Activated CD8-positive, alpha-beta memory T cell treated with anti-CD3 and anti-CD28 coated beads, Interleukin-2, amount 10 ng/mL, durations not matched to agents 7 days and 5 days (primary cell): Measurements from ENCODE around the gene RAB22A. TPM values are rescaled to one million over a fixed set of nuclear protein-coding genes. Genes with fewer than 3 reads are reported as not detected.
A peak's percentile ranks its signal among the peaks of the same experiment; 100 is the strongest.

ENCODE experiments used
- ATAC-seq: fragments of 150-1000 bp; cut with Tn5 transposase; one replicate; pipeline ENCODE4 v1.10.0; 2021; ENCODE audit warnings: moderate library complexity
- CTCF ChIA-PET: fragments of 350-600 bp; sonication (Branson Sonifier 250); formaldehyde crosslinking; loops from one replicate; lab custom pipeline; 2021; ENCODE audit warnings: antibody characterized with exemption; lab: Charles Lee
- DNase-seq: peaks from one replicate; pipeline ENCODE4 v3.0.0-alpha.2; 2020
- H3K27ac Mint-ChIP-seq: one replicate; pipeline ENCODE4 v1.8.0; 2021; ENCODE audit warnings: mild to moderate bottlenecking, mixed read lengths
- H3K27me3 Mint-ChIP-seq: one replicate; pipeline ENCODE4 v1.8.0; 2021; ENCODE audit warnings: mixed read lengths
- H3K36me3 Mint-ChIP-seq: one replicate; pipeline ENCODE4 v1.8.0; 2021; ENCODE audit warnings: mild to moderate bottlenecking, mixed read lengths
- H3K4me1 Mint-ChIP-seq: one replicate; pipeline ENCODE4 v1.8.0; 2021; ENCODE audit warnings: mixed read lengths
- H3K4me3 Mint-ChIP-seq: one replicate; pipeline ENCODE4 v1.8.0; 2021; ENCODE audit warnings: mild to moderate bottlenecking, moderate library complexity, mixed read lengths
- H3K9me3 Mint-ChIP-seq: one replicate; pipeline ENCODE4 v1.8.0; 2022; ENCODE audit warnings: low read depth, mixed read lengths
- total RNA-seq, 2 experiments: library from RNA; stranded (reverse); gene quantifications; one replicate each; pipeline ENCODE4 v1.2.3, GENCODE V29; 2021

RAB22A gene
- total RNA-seq, 2 experiments from 2014 or later: 13.2 to 14.7 TPM

DNA sequence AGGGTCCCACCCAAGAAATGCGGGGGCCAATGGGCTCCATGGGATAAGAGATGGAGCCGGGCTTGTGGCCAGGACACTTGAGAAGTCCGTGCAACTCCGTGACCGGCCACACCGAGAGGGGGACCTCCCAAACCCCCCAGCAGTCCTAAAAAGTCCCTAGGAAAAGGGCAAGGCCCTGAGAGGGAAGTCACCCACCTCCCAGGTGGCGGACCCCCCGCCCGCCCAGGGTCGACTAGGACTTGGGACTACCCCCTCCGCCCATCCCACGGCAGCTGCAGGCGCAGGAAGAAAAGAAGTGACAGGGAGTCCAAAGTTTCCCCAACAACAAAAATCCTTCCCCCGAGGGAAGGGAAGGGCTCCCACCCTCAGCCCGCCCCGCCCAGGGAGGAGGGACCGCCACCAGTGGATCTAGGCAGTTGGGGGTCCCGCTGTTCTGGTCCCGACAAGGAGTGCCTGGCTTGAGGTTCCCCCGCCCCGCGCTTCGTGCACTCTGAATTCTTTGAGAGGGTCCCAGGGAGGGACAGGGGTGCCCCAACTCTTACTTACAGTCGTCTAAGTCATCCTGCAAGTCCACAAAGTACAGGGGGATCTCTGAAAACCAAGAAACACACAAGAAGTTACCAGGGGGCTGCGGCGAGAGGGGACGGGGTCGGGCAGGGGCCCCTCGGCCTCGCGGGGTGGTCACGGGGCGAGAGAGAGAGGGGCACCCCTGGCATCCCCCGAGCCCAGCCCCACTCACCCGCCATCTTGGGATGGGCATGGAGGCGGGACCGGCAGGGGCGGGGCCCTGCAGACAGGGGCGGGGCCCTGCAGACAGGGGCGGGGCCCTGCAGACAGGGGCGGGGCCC is 611 bp upstream of the RAB22A start:
- peak; percentile 66 for ATAC-seq
- Mint-ChIP-seq H3K9me3 (no peaks in the 10 kb centered on the region), H3K36me3 (peaks cover 22% of the 10 kb centered on the region), H3K27ac (peak overlapping the region; percentile 78), H3K4me3 (peak overlapping the region; percentile 76), H3K4me1 (peaks cover 58% of the 10 kb centered on the region), H3K27me3 (no peaks in the 10 kb centered on the region)
- DNase-seq: peak; percentile 77
- CTCF ChIA-PET: interaction anchor here (0.9 to 1.0 kb wide), 2 partner anchors 72 kb away, joined by 3 to 4 read pairs; no protein-coding TSS in a partner anchor

GRCh38 chr20:58310291-58310782 is 822 bp downstream of the RAB22A start:
- H3K4me3 Mint-ChIP-seq: peak overlapping the region; percentile 86
- H3K4me1 Mint-ChIP-seq: peaks cover 67% of the 10 kb centered on the region
- H3K27me3 Mint-ChIP-seq: no peaks in the 10 kb centered on the region
- peak overlapping the region; percentile 83 for H3K27ac Mint-ChIP-seq
- no peaks in the 10 kb centered on the region for H3K9me3 Mint-ChIP-seq
- CTCF ChIA-PET: interaction anchor here (1.0 kb wide), 3 partner anchors 74 to 78 kb away, joined by 3 read pairs; partner anchors contain the start of gene VAPB
- DNase-seq (no peak), ATAC-seq (no peak)
- peaks cover 30% of the 10 kb centered on the region for H3K36me3 Mint-ChIP-seq

DNA sequence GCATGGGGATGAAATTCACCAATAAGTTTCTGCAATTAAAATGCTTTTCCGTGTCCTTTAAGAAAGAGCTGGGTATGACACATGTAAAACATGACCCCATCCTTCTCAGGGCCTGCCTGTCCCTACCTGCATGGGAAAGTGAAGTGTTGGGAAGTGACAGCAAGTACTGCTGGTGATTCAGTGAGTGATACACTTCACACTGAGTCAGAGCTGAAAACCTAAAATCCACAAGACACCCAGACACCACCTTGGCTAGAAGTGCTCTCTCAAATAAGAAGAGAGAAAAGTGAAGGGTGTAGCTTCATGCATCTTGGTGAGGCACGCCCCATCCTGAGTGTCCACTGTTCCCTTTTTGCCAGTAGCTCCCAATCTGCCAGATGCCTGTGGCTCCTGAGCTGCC is 3.3 kb downstream of the RAB22A start:
- peaks cover 50% of the 10 kb centered on the region for H3K4me1 Mint-ChIP-seq
- H3K27me3 Mint-ChIP-seq: no peaks in the 10 kb centered on the region
- H3K9me3 Mint-ChIP-seq: no peaks in the 10 kb centered on the region
- H3K27ac Mint-ChIP-seq: peak overlapping the region; percentile 84
- CTCF ChIA-PET: interaction anchor here (0.7 to 1.4 kb wide), 2 partner anchors 338 to 526 kb away, joined by 4 to 5 read pairs; partner anchors contain the start of gene STX16
- peak; percentile 21 for ATAC-seq
- peak; percentile 52 for DNase-seq
- H3K36me3 Mint-ChIP-seq: peaks cover 42% of the 10 kb centered on the region
- peak overlapping the region; percentile 27 for H3K4me3 Mint-ChIP-seq

GRCh38 chr20:58313396-58313795 is 3.9 kb downstream of the RAB22A start:
- Mint-ChIP-seq H3K9me3 (no peaks in the 10 kb centered on the region), H3K4me3 (peak overlapping the region; percentile 27), H3K4me1 (peaks cover 46% of the 10 kb centered on the region), H3K36me3 (peaks cover 44% of the 10 kb centered on the region), H3K27ac (peak overlapping the region; percentile 84), H3K27me3 (no peaks in the 10 kb centered on the region)
- DNase-seq (peak; percentile 50), ATAC-seq (no peak)
- CTCF ChIA-PET: interaction anchor here (0.7 to 1.4 kb wide), 2 partner anchors 337 to 525 kb away, joined by 4 to 5 read pairs; partner anchors contain the start of gene STX16

DNA sequence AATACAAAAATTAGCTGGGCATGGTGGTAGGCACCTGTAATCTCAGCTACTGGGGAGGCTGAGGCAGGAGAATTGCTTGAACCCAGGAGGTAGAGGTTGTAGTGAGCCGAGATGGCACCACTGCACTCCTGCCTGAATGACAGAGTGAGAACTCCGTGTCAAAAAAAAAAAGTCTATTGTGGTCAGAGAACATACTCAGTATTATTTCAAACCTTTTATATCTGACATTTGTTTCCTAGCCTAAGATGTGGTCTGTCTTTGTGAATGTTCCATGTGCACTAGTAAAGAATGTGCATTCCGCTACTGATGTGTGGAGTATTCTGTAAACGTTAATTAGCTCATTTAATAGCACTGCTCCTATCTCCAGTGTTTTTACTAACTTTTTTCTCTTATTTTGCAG is 11.7 kb downstream of the RAB22A start:
- peaks cover 8% of the 10 kb centered on the region for H3K4me1 Mint-ChIP-seq
- no peaks in the 10 kb centered on the region for H3K27me3 Mint-ChIP-seq
- CTCF ChIA-PET: no interaction called here
- no peak for ATAC-seq
- DNase-seq: no peak
- peaks cover 33% of the 10 kb centered on the region for H3K36me3 Mint-ChIP-seq
- H3K9me3 Mint-ChIP-seq: no peaks in the 10 kb centered on the region
- no peak overlapping the region for H3K27ac Mint-ChIP-seq
- no peak overlapping the region for H3K4me3 Mint-ChIP-seq

GRCh38 chr20:58322083-58322482 is 12.6 kb downstream of the RAB22A start:
- Mint-ChIP-seq H3K27me3 (no peaks in the 10 kb centered on the region), H3K4me1 (peaks cover 8% of the 10 kb centered on the region), H3K27ac (no peak overlapping the region), H3K36me3 (peaks cover 31% of the 10 kb centered on the region), H3K9me3 (no peaks in the 10 kb centered on the region), H3K4me3 (no peak overlapping the region)
- DNase-seq (no peak), ATAC-seq (no peak)
- CTCF ChIA-PET: interaction anchor here (0.9 kb wide), 1 partner anchor 525 kb away, joined by 3 read pairs; no protein-coding TSS in a partner anchor

- H3K4me1 Mint-ChIP-seq: peaks cover 12% of the 10 kb centered on the region
- ATAC-seq (no peak), DNase-seq (no peak)
- no peak overlapping the region for H3K4me3 Mint-ChIP-seq
- H3K27ac Mint-ChIP-seq: no peak overlapping the region
- no peaks in the 10 kb centered on the region for H3K9me3 Mint-ChIP-seq
- CTCF ChIA-PET: no interaction called here
- no peaks in the 10 kb centered on the region for H3K27me3 Mint-ChIP-seq
- peaks cover 14% of the 10 kb centered on the region for H3K36me3 Mint-ChIP-seq
These were observed 16.4 kb downstream of the RAB22A start for GRCh38 chr20:58325912-58326311.

DNA sequence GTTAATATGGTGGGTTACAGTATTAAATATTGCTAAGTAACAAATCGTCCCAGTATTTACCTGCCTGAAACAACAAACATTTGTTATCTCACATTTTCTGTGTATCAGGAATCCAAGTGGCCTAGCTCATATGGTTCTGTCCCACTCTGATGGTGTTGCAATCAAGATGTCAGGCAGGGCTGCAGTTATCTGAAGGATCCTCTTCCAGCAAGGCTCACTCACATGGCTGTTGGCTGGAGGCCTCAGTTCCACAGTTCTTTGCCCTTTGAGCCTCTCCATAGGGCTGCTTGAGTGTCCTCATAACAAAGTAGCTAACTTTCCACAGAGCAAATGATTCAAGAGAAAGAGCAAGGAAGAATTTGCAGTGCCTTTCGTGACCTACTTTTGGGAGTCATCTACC is 17.7 kb downstream of the RAB22A start:
- ATAC-seq (no peak), DNase-seq (no peak)
- Mint-ChIP-seq H3K4me1 (peaks cover 14% of the 10 kb centered on the region), H3K27me3 (no peaks in the 10 kb centered on the region), H3K4me3 (no peak overlapping the region), H3K9me3 (no peaks in the 10 kb centered on the region), H3K36me3 (peaks cover 19% of the 10 kb centered on the region), H3K27ac (no peak overlapping the region)
- CTCF ChIA-PET: no interaction called here

DNA sequence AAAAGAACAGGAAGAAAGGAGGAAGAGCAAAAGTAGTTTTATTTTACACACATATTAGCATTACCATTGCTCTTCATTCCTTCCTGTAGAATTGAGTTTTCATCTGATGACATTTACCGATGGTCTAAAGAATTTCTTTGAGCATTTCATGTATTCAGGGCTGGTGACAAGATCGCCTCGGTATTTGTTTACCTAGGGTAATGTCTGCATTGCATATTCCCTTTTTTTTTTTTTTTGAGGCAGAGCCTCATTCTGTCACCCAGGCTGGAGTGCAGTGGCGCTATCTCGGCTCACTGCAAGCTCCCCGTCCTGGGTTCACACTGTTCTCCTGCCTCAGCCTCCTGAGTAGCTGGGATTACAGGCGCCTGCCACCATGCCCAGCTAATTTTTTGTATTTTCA is 19.3 kb downstream of the RAB22A start:
- H3K9me3 Mint-ChIP-seq: no peaks in the 10 kb centered on the region
- no peak for DNase-seq
- no peak overlapping the region for H3K27ac Mint-ChIP-seq
- no peak for ATAC-seq
- CTCF ChIA-PET: no interaction called here
- no peaks in the 10 kb centered on the region for H3K27me3 Mint-ChIP-seq
- peaks cover 14% of the 10 kb centered on the region for H3K4me1 Mint-ChIP-seq
- peaks cover 22% of the 10 kb centered on the region for H3K36me3 Mint-ChIP-seq
- no peak overlapping the region for H3K4me3 Mint-ChIP-seq

DNA sequence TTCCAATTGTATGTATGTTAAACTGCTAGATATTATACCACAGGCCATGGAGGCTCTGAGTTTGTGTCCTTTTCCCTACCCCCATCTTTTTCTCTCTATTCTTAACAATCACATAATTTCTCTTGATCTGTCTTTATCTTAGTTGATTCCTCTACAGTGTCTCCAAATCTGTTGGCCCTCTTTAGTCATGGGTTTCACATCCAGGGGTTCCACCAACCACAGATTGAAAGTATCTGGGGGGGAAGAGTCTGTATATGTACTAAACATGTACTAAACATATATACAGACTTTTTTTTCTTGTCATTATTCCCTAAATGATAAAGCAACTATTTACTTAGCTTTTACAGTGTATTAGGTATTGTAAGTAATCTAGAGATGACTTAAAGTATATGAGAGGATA is 20.2 kb downstream of the RAB22A start:
- Mint-ChIP-seq H3K27me3 (no peaks in the 10 kb centered on the region), H3K4me3 (no peak overlapping the region), H3K9me3 (no peaks in the 10 kb centered on the region), H3K36me3 (peaks cover 22% of the 10 kb centered on the region), H3K27ac (no peak overlapping the region), H3K4me1 (peaks cover 13% of the 10 kb centered on the region)
- no peak for ATAC-seq
- CTCF ChIA-PET: no interaction called here
- no peak for DNase-seq

GRCh38 chr20:58330249-58330648 is 20.7 kb downstream of the RAB22A start:
- DNase-seq (no peak), ATAC-seq (no peak)
- H3K27me3 Mint-ChIP-seq: no peaks in the 10 kb centered on the region
- H3K4me1 Mint-ChIP-seq: peaks cover 13% of the 10 kb centered on the region
- H3K4me3 Mint-ChIP-seq: no peak overlapping the region
- H3K9me3 Mint-ChIP-seq: no peaks in the 10 kb centered on the region
- H3K27ac Mint-ChIP-seq: no peak overlapping the region
- peaks cover 22% of the 10 kb centered on the region for H3K36me3 Mint-ChIP-seq
- CTCF ChIA-PET: no interaction called here

DNA sequence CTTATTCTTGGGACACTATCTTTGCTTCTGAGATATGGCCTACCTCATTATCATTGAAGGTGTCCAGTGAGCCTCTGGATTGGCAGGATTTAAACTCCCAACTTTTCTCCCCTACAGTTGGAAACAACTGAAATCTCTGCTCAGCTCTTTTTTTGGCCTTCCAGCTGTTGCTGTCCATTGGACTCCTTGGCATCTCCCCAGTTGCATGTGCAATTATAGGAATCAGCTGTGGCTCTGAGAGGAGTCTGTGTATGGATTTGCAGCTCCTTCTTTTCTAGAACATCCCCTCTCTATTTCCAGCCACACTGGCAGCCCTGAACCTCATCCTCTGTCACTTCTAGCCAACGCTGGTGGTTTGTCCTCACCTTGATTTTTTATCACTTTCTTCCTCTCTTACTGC is 21.2 kb downstream of the RAB22A start:
- no peak for DNase-seq
- Mint-ChIP-seq H3K27me3 (no peaks in the 10 kb centered on the region), H3K9me3 (no peaks in the 10 kb centered on the region), H3K36me3 (peaks cover 18% of the 10 kb centered on the region), H3K27ac (no peak overlapping the region), H3K4me3 (no peak overlapping the region), H3K4me1 (peaks cover 12% of the 10 kb centered on the region)
- CTCF ChIA-PET: no interaction called here
- no peak for ATAC-seq

DNA sequence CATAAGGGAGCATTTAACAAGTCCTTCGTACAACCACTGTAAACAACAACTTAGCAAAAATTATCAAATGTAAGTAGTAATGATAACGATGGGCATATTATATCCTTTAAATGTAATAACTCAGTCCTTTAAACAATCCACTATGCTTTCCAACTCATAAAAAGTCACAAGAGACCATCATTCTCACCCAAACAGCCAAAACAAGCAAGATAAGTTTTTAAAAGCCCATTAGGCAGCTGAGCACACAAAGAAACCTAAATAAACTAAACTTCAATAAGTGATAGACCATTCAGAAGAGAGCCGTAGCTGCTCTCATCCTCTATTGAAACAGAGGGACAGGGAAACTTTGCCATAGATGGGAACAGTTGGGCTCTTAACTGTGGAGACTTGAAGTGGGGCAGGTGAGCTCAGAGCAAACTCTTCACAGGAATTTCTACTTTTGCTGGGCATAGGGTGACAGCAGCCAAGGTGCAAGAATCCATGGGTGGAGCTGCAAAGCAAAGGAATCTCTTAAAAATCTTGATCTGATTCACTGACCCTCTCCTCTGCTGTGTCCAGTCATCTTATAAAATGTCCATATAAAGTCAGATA is 22.5 kb downstream of the RAB22A start:
- Mint-ChIP-seq H3K36me3 (peaks cover 12% of the 10 kb centered on the region), H3K27me3 (no peaks in the 10 kb centered on the region), H3K4me3 (no peak overlapping the region), H3K27ac (no peak overlapping the region), H3K4me1 (peaks cover 8% of the 10 kb centered on the region), H3K9me3 (no peaks in the 10 kb centered on the region)
- ATAC-seq (no peak), DNase-seq (no peak)
- CTCF ChIA-PET: no interaction called here
